ENCODE results near the gene FOXL3.

DNA sequence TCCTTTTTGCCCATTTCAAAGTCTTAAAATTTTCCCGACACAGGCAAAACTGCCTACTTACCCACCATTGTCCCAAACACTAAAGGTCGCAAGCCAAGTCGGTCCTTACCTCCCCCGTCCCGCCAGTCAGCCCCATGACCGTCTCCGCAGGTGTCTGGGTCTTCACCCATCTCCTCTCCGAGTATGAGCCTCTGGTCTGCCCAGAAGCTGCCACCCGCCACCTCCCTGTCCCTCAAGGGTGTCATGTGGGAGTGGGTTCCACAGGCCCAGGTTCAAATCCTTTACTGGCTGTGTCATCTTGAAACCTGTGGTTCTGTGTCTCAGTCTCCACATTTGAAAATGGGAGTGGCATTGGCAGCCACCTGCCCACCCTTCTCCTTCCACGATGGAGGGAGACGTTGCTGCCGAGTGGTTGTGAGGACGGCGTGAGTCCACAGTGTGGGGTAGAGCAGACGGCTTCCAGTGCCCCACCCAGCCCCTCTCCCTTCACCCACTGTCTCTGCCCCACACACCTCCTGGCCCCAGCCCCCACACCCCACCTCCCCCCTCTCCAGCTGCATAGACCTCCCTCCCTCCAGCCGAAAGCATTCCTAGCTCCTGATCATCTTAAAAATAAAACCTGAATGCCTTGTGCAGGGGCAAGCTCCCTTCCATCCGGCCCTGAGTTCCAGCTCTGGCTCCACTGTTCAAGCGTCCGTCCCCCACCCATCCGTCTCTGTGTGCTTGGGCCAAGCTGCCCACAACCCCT, 35.3 kb downstream of the FOXL3 start:
- TF ChIP-seq, protein P1, sequence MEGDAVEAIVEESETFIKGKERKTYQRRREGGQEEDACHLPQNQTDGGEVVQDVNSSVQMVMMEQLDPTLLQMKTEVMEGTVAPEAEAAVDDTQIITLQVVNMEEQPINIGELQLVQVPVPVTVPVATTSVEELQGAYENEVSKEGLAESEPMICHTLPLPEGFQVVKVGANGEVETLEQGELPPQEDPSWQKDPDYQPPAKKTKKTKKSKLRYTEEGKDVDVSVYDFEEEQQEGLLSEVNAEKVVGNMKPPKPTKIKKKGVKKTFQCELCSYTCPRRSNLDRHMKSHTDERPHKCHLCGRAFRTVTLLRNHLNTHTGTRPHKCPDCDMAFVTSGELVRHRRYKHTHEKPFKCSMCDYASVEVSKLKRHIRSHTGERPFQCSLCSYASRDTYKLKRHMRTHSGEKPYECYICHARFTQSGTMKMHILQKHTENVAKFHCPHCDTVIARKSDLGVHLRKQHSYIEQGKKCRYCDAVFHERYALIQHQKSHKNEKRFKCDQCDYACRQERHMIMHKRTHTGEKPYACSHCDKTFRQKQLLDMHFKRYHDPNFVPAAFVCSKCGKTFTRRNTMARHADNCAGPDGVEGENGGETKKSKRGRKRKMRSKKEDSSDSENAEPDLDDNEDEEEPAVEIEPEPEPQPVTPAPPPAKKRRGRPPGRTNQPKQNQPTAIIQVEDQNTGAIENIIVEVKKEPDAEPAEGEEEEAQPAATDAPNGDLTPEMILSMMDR (IDR thresholded peaks at IDR 0.05) = no peak
- TF ChIP-seq, protein P2, sequence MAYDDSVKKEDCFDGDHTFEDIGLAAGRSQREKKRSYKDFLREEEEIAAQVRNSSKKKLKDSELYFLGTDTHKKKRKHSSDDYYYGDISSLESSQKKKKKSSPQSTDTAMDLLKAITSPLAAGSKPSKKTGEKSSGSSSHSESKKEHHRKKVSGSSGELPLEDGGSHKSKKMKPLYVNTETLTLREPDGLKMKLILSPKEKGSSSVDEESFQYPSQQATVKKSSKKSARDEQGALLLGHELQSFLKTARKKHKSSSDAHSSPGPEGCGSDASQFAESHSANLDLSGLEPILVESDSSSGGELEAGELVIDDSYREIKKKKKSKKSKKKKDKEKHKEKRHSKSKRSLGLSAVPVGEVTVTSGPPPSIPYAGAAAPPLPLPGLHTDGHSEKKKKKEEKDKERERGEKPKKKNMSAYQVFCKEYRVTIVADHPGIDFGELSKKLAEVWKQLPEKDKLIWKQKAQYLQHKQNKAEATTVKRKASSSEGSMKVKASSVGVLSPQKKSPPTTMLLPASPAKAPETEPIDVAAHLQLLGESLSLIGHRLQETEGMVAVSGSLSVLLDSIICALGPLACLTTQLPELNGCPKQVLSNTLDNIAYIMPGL (CRISPR knock-in tag; IDR thresholded peaks at IDR 0.05) = no peak
- no peak for TF ChIP-seq ZNF317 (CRISPR knock-in tag; IDR thresholded peaks at IDR 0.05; ENCODE audit: borderline replicate concordance, low read depth)
- TF ChIP-seq, protein P3, sequence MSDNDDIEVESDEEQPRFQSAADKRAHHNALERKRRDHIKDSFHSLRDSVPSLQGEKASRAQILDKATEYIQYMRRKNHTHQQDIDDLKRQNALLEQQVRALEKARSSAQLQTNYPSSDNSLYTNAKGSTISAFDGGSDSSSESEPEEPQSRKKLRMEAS (CRISPR knock-in tag; IDR thresholded peaks at IDR 0.05) = no peak
- TF ChIP-seq, protein P4, sequence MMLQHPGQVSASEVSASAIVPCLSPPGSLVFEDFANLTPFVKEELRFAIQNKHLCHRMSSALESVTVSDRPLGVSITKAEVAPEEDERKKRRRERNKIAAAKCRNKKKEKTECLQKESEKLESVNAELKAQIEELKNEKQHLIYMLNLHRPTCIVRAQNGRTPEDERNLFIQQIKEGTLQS (CRISPR knock-in tag; conservative IDR thresholded peaks at IDR 0.05) = no peak
- TF ChIP-seq ZNF121 (CRISPR knock-in tag; IDR thresholded peaks at IDR 0.05) = no peak
